K562 (cell line): ENCODE measurements around the gene SEC63. TPM values are rescaled to one million over a fixed set of nuclear protein-coding genes. Genes with fewer than 3 reads are reported as not detected.

Experiments
- CREB1 ChIP-seq, 2 experiments: sonication (generic) in 1 of 2; formaldehyde crosslinking in 1 of 2; IDR thresholded peaks; 2 replicates each; pipeline versions ENCODE4 v1.6.1 to v1.8.0; 2012 to 2022; ENCODE audit warnings: inconsistent platforms in 1 of 2, mild to moderate bottlenecking in 1 of 2, missing genetic modification reagents in 1 of 2, moderate library complexity in 1 of 2
- ETS1 ChIP-seq: conservative IDR thresholded peaks from 2 replicates; pipeline ENCODE4 v1.6.1; 2011; ENCODE audit warnings: low read depth, mild to moderate bottlenecking, low read length; ENCODE audit not compliant: control insufficient read depth
- MECOM ChIP-seq: fragments of 250-450 bp; sonication (Bioruptor Pico); IDR thresholded peaks from 2 replicates; pipeline ENCODE4 v1.8.0; 2022; ENCODE audit warnings: inconsistent platforms
- NCOA1 ChIP-seq: fragments of 450-650 bp; IDR thresholded peaks from 2 replicates; pipeline ENCODE4 v1.6.1; 2016; ENCODE audit warnings: low read depth
- PRPF4 ChIP-seq: fragments of 200-400 bp; formaldehyde crosslinking; IDR thresholded peaks from one replicate; pipeline ENCODE4 v1.6.1; 2017; ENCODE audit warnings: low read length, low read depth, mild to moderate bottlenecking; ENCODE audit not compliant: insufficient read depth, poor library complexity, severe bottlenecking
- PTRF ChIP-seq: fragments of 450-650 bp; IDR thresholded peaks from 2 replicates; pipeline ENCODE4 v1.6.1; 2016; ENCODE audit warnings: mild to moderate bottlenecking, missing genetic modification characterization, missing compliant biosample characterization
- RFX1 ChIP-seq: fragments of 450-650 bp; IDR thresholded peaks from 2 replicates; pipeline ENCODE4 v1.6.1; 2016; ENCODE audit warnings: mild to moderate bottlenecking, moderate library complexity
- THAP7 ChIP-seq: fragments of 250-450 bp; sonication (Bioruptor Pico); IDR thresholded peaks from 2 replicates; pipeline ENCODE4 v1.5.0; 2021
- UBTF ChIP-seq, 2 experiments: IDR thresholded peaks; 2 replicates each; pipeline ENCODE4 v1.6.1; 2012; ENCODE audit warnings: improper control_type of control experiment in 2 of 2, low read depth in 2 of 2, low read length in 2 of 2, borderline replicate concordance in 1 of 2
- ZNF778 ChIP-seq: fragments of 450-650 bp; formaldehyde crosslinking; IDR thresholded peaks from 2 replicates; pipeline ENCODE4 v1.4.0; 2020; ENCODE audit warnings: mild to moderate bottlenecking, moderate library complexity
- polyA plus RNA-seq, 8 experiments: library from polyadenylated mRNA; depleted of rRNA in 4 of 8; stranded (reverse) in 5 of 8; unstranded in 3 of 8; fragments of >200 nt; fragmentation: Nextera tagmentation in 2 of 8; fragmentation: Illumina TruSeq in 1 of 8; extraction: Ambion mirVana in 2 of 8; extraction: Trizol in 1 of 8; gene quantifications; 2 replicates each; pipeline versions ENCODE4 v1.2.1 to v1.2.3, GENCODE V29; 2011 to 2014; ENCODE audit warnings: inconsistent platforms in 1 of 8, missing spikeins in 1 of 8
- total RNA-seq, 7 experiments: library from RNA; depleted of rRNA in 6 of 7; stranded (reverse); fragments of >200 nt in 6 of 7; fragmentation: Illumina TruSeq in 2 of 7; extraction: Trizol in 2 of 7; gene quantifications; 2 replicates each; pipeline versions ENCODE4 v1.2.1 to v1.2.3, GENCODE V29; 2011 to 2021; ENCODE audit warnings: low replicate concordance in 1 of 7

The SEC63 gene
- total and polyA plus RNA-seq, 9 of the 15 experiments (the other 6 are each of a cell fraction or from before 2014, with no cell fraction given) = 13.8 to 74.6 (median 28.4) TPM

- TF ChIP-seq THAP7 (CRISPR knock-in tag) (no peak), MECOM (no peak), NCOA1 (no peak), CREB1 (IDR thresholded peaks at IDR 0.05) (no peak), CREB1 (CRISPR knock-in tag; IDR thresholded peaks at IDR 0.05) (no peak), PTRF (tag) (no peak), UBTF (IDR thresholded peaks at IDR 0.05; ENCODE audit: borderline replicate concordance in 1 of 2, low read depth in 2 of 2, low read length in 2 of 2) (no peak), RFX1 (no peak), PRPF4 (no peak), ETS1 (no peak), ZNF778 (CRISPR knock-in tag) (no peak)
- TF ChIP-seq, all 486 proteins: peak for 0
Measured at GRCh38 chr6:107962723-107963122, 4.7 kb upstream of the SEC63 start (continued).
